Ascending aorta (tissue), 2 donors: ENCODE results near the gene DCUN1D2. TPM values are rescaled to one million over a fixed set of nuclear protein-coding genes. Genes with fewer than 3 reads are reported as not detected.
A peak's percentile ranks its signal among the peaks of the same experiment; 100 is the strongest.

ENCODE experiments used
- DNase-seq, 2 donors: peaks; one replicate each; pipeline ENCODE4 v3.0.0-alpha.2; 2019; ENCODE audit warnings: low spot score in 2 of 2
- H3K27ac ChIP-seq, 2 donors: fragments of 200-600 bp; sonication (generic); one replicate each; pipeline ENCODE4 v1.5.1; 2016 to 2017; ENCODE audit warnings: mild to moderate bottlenecking in 1 of 2
- H3K27me3 ChIP-seq: fragments of 200-600 bp; sonication (generic); one replicate; pipeline ENCODE4 v1.5.1; 2017
- H3K36me3 ChIP-seq, 2 donors: fragments of 200-600 bp; sonication (generic); one replicate each; pipeline ENCODE4 v1.5.1; 2016
- H3K4me1 ChIP-seq, 2 donors: fragments of 200-600 bp; sonication (generic); one replicate each; pipeline ENCODE4 v1.5.1; 2016 to 2017; ENCODE audit warnings: mild to moderate bottlenecking in 1 of 2
- H3K4me3 ChIP-seq, 2 donors: fragments of 200-600 bp; sonication (generic); one replicate each; pipeline ENCODE4 v1.5.1; 2016 to 2017; ENCODE audit warnings: mild to moderate bottlenecking in 1 of 2
- H3K9me3 ChIP-seq, 2 donors: fragments of 200-600 bp; sonication (generic); one replicate each; pipeline ENCODE4 v1.5.1; 2016
- intact Hi-C: fragments of 100-400 bp; cut with DNase I; formaldehyde crosslinking; loops from one replicate; pipeline ENCODE4 v1.15.1; 2023
- total RNA-seq: library from RNA; depleted of rRNA; stranded (reverse); fragments of >200 nt; gene quantifications from one replicate; pipeline ENCODE4 v1.1.0, GENCODE V29; 2016
- TF ChIP-seq, protein P1 (sequence below), 3 experiments: fragments of 200-600 bp in 2 of 3; fragments of 450-650 bp in 1 of 3; sonication (generic) in 2 of 3; IDR thresholded peaks; one replicate each; pipeline ENCODE4 v1.5.1; 2016 to 2019; ENCODE audit warnings: antibody characterized with exemption in 3 of 3, mild to moderate bottlenecking in 1 of 3, moderate library complexity in 1 of 3

Gene DCUN1D2
- total RNA-seq, 1 donor from 2014 or later = 5.9 TPM

DNA sequence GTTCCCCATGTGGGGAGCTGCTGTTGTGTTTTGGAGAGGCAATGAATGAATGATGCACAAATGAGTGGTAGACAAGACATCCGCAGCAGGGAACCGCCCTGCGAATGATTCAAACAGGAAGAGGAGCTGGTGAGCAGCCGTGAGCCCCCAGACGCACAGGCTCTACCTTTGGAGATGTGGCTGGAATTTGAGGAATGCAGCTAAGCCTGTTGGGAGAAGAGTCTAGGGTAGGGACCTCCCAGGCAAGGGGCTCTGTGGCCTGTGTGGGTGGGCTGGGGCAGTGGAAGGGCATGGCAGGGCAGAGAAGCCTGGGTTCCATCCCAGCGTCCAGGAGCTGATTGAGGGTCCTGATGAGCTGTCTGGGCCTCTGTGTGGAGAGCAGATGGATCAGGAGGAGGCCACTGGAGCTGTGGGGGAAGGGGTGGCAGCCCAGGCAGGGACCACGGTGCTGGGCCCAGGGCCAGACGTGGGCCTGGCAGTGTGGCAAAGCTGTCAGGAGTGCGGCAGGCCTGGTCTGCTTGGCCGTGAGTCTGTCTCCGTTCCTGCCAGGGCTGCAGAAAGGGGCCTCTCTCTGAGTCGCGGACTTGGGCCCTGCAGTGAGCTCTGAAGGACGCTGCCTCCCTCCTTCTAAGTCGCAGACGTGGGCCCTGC lies 41.8 kb upstream of the DCUN1D2 start:
- DNase-seq = peak in 1 of 2 donors; percentile 56
- intact Hi-C loops = loop anchor here (5.0 kb wide), 1 partner anchor 675 kb away; no protein-coding TSS in a partner anchor
- Histone ChIP-seq H3K27me3 (no peaks in the 10 kb centered on the region), H3K27ac (peak overlapping the region; percentile 3 to 33), H3K4me3 (no peak overlapping the region), H3K9me3 (no peaks in the 10 kb centered on the region), H3K36me3 (peaks cover 42 to 68% of the 10 kb centered on the region in 2 donors), H3K4me1 (peaks cover 4 to 6% of the 10 kb centered on the region in 2 donors)
- TF ChIP-seq, protein P1, sequence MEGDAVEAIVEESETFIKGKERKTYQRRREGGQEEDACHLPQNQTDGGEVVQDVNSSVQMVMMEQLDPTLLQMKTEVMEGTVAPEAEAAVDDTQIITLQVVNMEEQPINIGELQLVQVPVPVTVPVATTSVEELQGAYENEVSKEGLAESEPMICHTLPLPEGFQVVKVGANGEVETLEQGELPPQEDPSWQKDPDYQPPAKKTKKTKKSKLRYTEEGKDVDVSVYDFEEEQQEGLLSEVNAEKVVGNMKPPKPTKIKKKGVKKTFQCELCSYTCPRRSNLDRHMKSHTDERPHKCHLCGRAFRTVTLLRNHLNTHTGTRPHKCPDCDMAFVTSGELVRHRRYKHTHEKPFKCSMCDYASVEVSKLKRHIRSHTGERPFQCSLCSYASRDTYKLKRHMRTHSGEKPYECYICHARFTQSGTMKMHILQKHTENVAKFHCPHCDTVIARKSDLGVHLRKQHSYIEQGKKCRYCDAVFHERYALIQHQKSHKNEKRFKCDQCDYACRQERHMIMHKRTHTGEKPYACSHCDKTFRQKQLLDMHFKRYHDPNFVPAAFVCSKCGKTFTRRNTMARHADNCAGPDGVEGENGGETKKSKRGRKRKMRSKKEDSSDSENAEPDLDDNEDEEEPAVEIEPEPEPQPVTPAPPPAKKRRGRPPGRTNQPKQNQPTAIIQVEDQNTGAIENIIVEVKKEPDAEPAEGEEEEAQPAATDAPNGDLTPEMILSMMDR (IDR thresholded peaks at IDR 0.05) = no peak

DNA sequence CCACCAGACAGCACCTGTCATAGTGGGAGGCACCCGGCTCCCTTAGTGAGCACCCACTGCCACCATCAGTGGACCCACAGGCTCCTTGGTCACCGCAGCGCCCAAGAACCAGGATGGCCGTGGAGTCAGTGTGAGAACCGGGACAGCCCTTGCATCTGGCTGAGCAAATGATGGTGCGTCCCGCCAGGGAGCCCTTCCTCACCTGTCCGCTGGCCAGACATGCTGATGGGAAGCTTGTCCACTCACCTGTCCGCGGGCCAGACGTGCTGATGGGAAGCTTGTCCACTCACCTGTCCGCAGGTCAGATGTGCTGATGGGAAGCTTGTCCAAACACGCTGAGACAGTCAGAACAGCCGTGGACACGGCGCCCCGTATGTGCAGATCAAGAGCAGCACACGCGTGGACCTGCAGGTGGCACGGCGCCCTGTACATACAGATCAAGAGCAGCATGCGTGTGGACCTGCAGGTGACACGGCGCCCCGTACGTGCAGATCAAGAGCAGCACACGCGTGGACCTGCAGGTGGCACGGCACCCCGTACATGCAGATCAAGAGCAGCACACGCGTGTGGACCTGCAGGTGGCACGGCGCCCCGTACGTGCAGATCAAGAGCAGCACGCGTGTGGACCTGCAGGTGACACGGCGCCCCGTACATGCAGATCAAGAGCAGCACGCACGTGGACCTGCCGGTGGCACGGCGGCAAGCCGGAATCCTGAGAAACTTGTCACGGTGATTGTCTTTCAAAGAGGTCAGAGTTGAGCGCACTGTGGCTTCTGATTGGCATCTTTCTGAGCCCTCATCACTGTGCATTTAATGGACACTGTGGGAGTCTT lies 40.7 kb upstream of the DCUN1D2 start:
- no peaks in the 10 kb centered on the region for H3K27me3 ChIP-seq
- peak in 1 of 2 donors; percentile 56 for DNase-seq
- no peak overlapping the region for H3K27ac ChIP-seq
- TF ChIP-seq, protein P1 (IDR thresholded peaks at IDR 0.05) = no peak
- peaks cover 4 to 6% of the 10 kb centered on the region in 2 donors for H3K4me1 ChIP-seq
- H3K9me3 ChIP-seq = no peaks in the 10 kb centered on the region
- H3K36me3 ChIP-seq = peaks cover 46 to 74% of the 10 kb centered on the region in 2 donors
- H3K4me3 ChIP-seq = no peak overlapping the region
- intact Hi-C loops = loop anchor here (5.0 kb wide), 1 partner anchor 676 kb away; no protein-coding TSS in a partner anchor

DNA sequence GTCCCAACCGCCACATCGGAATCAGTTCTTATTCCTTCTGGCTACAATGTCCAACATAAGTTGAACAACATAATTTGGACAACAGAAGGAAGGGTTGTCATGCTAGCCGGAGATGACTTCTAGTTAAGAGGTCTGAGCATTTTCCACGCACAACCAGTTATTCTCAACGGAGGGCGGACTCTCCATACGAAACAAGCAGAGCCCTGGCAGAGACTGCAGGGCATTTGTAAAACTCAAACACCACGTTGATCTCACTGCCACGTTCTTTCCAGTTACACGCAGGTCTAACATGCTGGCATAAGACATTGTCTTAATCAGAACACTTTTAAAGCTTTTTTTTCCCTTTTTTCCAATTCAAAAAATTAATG lies 38.3 kb upstream of the DCUN1D2 start:
- Histone ChIP-seq H3K4me3 (no peak overlapping the region), H3K36me3 (peaks cover 48 to 82% of the 10 kb centered on the region in 2 donors)

DNA sequence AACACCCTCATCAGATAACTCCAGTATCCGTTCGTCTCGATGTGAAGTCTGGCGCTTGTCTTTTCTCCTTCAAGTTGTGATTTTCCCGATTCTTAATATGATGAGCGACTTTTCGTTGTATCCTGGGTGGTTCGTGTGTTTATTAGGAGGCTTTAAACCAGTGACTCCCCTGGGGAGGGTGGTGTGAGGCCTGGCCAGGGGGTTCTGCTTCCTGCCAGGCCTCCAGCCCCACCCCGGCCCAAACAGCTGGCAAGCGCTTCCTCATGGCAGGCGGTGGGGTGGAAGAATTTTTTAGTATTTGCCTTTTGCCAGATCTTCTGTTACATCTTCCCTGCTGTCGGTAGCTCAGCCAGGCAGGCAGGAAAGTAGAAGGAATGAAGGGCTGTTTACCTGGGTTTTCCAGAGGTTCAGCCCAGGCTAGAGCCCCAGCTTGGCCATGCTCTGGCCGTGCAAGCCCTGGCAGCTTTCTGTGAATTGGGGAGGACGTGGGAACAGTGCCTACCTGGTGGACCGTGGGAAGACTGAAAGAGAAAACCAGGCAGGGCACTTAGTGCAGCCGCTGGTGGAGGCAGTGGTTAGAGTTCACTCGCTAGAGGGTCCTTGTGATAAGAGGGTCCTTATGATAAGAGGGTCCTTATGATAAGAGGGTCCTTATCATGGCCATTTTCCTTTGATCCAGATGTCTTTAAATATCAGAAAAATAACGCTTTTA lies 37.7 kb upstream of the DCUN1D2 start:
- H3K4me1 ChIP-seq = peaks cover 4 to 6% of the 10 kb centered on the region in 2 donors
- TF ChIP-seq, protein P1 (IDR thresholded peaks at IDR 0.05) = no peak
- H3K27ac ChIP-seq = no peak overlapping the region
- intact Hi-C loops = no loop called here
- DNase-seq = peak in 1 of 2 donors; percentile 45
- peaks cover 48 to 84% of the 10 kb centered on the region in 2 donors for H3K36me3 ChIP-seq
- H3K9me3 ChIP-seq = no peaks in the 10 kb centered on the region
- no peak overlapping the region for H3K4me3 ChIP-seq
- no peaks in the 10 kb centered on the region for H3K27me3 ChIP-seq

More for the DNA sequence above, 38.3 kb upstream of the DCUN1D2 start:
- H3K27ac ChIP-seq = no peak overlapping the region
- intact Hi-C loops = no loop called here
- TF ChIP-seq, protein P1 (IDR thresholded peaks at IDR 0.05) = no peak
- DNase-seq = peak in 1 of 2 donors; percentile 38
- H3K9me3 ChIP-seq = no peaks in the 10 kb centered on the region
- H3K27me3 ChIP-seq = no peaks in the 10 kb centered on the region
- H3K4me1 ChIP-seq = peaks cover 4 to 6% of the 10 kb centered on the region in 2 donors

DNA sequence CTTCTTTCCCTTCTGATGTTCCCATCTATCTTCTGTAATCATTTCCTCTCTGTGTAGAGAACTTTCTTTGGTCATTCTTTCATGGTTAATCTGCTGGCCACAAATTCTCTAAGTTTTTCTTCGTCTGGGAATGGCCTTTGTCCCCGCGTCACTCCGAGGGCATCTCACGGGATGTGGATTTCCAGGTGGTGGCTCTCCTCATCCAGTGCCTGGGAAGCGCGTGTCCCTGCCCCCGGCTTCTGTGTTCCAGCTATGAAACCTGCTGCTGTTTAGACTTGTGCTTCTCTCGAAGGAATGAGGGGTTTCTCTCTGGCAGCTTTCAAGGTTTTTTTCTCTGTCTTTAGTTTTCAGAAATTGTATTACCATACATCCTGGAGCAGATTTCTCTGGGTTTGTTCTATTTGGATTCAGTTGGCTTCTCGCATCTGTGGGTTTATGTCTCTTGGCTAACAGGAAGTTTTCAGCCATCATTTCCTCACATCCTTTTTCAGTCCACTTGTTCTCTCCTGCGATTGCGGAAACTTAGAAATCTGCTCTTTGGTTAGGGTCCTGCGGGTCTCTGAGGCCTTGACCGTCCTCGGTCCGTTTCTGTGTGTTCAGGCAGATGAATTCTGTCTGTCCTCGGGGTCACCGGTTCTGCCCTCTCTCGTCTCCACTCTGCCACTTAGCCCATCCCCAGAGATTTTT lies 36.9 kb upstream of the DCUN1D2 start:
- intact Hi-C loops = no loop called here
- Histone ChIP-seq H3K27me3 (no peaks in the 10 kb centered on the region), H3K36me3 (peaks cover 48 to 93% of the 10 kb centered on the region in 2 donors), H3K4me3 (no peak overlapping the region), H3K4me1 (peaks cover 4% of the 10 kb centered on the region in 2 donors), H3K9me3 (no peaks in the 10 kb centered on the region), H3K27ac (no peak overlapping the region)
- peak in 1 of 2 donors; percentile 33 for DNase-seq
- TF ChIP-seq, protein P1 (IDR thresholded peaks at IDR 0.05) = no peak
